ENCODE data around the gene SOX11. TPM values are rescaled to one million over a fixed set of nuclear protein-coding genes. Genes with fewer than 3 reads are reported as not detected.
"Not testable (repeated sequence)": the region's sequence is repeated elsewhere in the genome, so short reads cannot be mapped to it uniquely, and the experiment has no call there.

SOX11 gene
- total and polyA plus RNA-seq, 2 of the 8 experiments (the other 6 are each of a cell fraction or from before 2014, with no cell fraction given), result 9.0 to 55.6 TPM

DNA sequence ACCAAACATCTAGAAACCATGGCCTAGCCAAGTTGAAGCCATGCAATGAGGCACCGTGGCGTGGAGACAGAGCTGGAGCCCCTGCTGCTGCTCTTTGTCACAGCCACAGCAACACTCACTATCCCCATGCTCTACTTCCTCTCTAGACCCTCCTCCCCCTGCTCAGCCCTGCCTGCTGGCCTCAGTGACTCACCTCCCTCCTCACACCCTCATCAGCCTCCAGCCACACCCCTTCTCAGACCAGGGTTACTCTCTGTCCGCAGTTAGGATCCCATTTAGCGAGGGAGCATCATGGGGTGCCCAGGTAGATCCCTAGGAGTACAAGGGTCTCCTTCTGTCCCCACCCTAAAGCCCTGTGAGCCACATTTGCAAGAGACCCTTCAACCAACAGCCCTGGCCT, 25.4 kb upstream of the SOX11 start:
- POLR2A ChIA-PET (ENCODE audit: partially characterized antibody), result no interaction called here
- FAIRE-seq, result no peak
- H3K23ac ChIP-seq (ENCODE audit: insufficient read length), result no peak overlapping the region

DNA sequence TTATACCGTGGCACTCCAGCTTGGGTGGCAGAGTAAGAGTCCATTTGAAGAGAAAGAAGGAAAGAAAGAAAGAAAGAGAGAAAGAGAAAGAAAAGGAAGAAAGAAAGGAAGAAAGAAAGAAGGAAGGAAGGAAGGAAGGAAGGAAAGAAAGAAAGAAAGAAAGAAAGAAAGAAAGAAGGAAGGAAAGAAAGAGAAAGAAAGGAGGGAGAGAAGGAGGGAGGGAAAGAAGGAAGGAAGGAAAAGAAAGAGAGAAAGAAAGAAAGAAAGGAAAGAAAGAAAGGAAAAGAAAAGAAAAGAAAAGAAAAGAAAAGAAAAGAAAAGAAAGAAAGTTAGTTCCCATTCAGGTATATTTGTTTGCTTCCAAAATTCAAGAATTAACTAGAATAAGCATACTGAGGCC, 24.5 kb upstream of the SOX11 start:
- H4K91ac ChIP-seq (replicated peaks; ENCODE audit: insufficient read length, low read length); H3K4me2 ChIP-seq (ENCODE audit: insufficient read depth in 1 of 2, low read depth in 2 of 2, low read length in 2 of 2); H3K23me2 ChIP-seq (ENCODE audit: low read depth, low read length); H3K27me3 ChIP-seq (replicated peaks in 1 of 4; ENCODE audit: control insufficient read depth in 3 of 4, extremely low read depth in 1 of 4, insufficient read depth in 3 of 4, low read length in 3 of 4); H2BK120ac ChIP-seq (replicated peaks; ENCODE audit: low read depth, low read length); H4K8ac ChIP-seq (ENCODE audit: extremely low read depth, insufficient read depth, low read length); H3K23ac ChIP-seq (ENCODE audit: insufficient read length); H3K4me1 ChIP-seq (replicated peaks in 1 of 4; ENCODE audit: control insufficient read depth in 3 of 4, insufficient read depth in 4 of 4, low read length in 3 of 4); H3K56ac ChIP-seq (replicated peaks; ENCODE audit: insufficient read length, low read depth, low read length); H3K4me3 ChIP-seq (ENCODE audit: extremely low read depth in 1 of 4, insufficient read depth in 2 of 4, low read depth in 3 of 4, low read length in 4 of 4); H2BK20ac ChIP-seq (ENCODE audit: low read length); H2AK5ac ChIP-seq (ENCODE audit: low read depth, low read length); FAIRE-seq; H3K4ac ChIP-seq (replicated peaks; ENCODE audit: insufficient read length, low read depth, low read length); H3K9ac ChIP-seq (replicated peaks in 1 of 4; ENCODE audit: extremely low read depth in 1 of 4, low read depth in 3 of 4, low read length in 3 of 4); H4K5ac ChIP-seq (ENCODE audit: insufficient read length, low read depth, low read length); CTCF ChIA-PET (ENCODE audit: partially characterized antibody); H2BK12ac ChIP-seq (ENCODE audit: low read depth, low read length); H2BK15ac ChIP-seq (ENCODE audit: low read length); H3K36me3 ChIP-seq (ENCODE audit: control insufficient read depth in 2 of 4, insufficient read depth in 4 of 4, low read length in 3 of 4); POLR2A ChIA-PET (ENCODE audit: partially characterized antibody); H3K9me3 ChIP-seq (ENCODE audit: insufficient read depth in 2 of 2, low read depth in 1 of 2, low read length in 1 of 2); H4K20me1 ChIP-seq (replicated peaks in 1 of 2; ENCODE audit: control insufficient read depth in 1 of 2, insufficient read depth in 2 of 2, low read length in 2 of 2); DNase-seq (ENCODE audit: low read depth in 1 of 2, low spot score in 2 of 2); H3K18ac ChIP-seq (ENCODE audit: extremely low read depth, low read length); H3K14ac ChIP-seq (ENCODE audit: insufficient read length); H2BK5ac ChIP-seq (ENCODE audit: low read depth, low read length); H3K79me2 ChIP-seq (ENCODE audit: control insufficient read depth in 1 of 2, insufficient read depth in 2 of 2, low read length in 2 of 2); H3K79me1 ChIP-seq (ENCODE audit: low read depth, low read length); H3K27ac ChIP-seq (ENCODE audit: low read depth, low read length); H2AFZ ChIP-seq (ENCODE audit: low read length): not testable (repeated sequence)
- WGBS, 2 experiments (ENCODE audit: extremely low coverage in 1 of 2, insufficient coverage in 1 of 2, insufficient read length in 1 of 2, insufficient replicate concordance in 2 of 2, low coverage in 1 of 2, low lambda C conversion rate in 2 of 2, missing lambda C conversion rate in 1 of 2), result 100% methylated on average over 1 of the region's 1 CpG; no CpG with 5 or more reads in 1 of the 2 experiments

More for the DNA sequence above, 25.4 kb upstream of the SOX11 start:
- Histone ChIP-seq H2AFZ (ENCODE audit: low read length) (no peak overlapping the region), H4K5ac (ENCODE audit: insufficient read length, low read depth, low read length) (no peak overlapping the region), H2BK5ac (ENCODE audit: low read depth, low read length) (no peak overlapping the region), H4K20me1 (replicated peaks in 1 of 2; ENCODE audit: control insufficient read depth in 1 of 2, insufficient read depth in 2 of 2, low read length in 2 of 2) (no peaks in the 10 kb centered on the region), H3K36me3 (ENCODE audit: control insufficient read depth in 2 of 4, insufficient read depth in 4 of 4, low read length in 3 of 4) (no peaks in the 10 kb centered on the region), H3K18ac (ENCODE audit: extremely low read depth, low read length) (0 out of 2 replicates have a peak overlapping the region, but pooled peaks have one; percentile 26), H3K9me3 (ENCODE audit: insufficient read depth in 2 of 2, low read depth in 1 of 2, low read length in 1 of 2) (no peaks in the 10 kb centered on the region), H2BK12ac (ENCODE audit: low read depth, low read length) (no peak overlapping the region), H3K4ac (replicated peaks; ENCODE audit: insufficient read length, low read depth, low read length) (no peak overlapping the region), H2AK5ac (ENCODE audit: low read depth, low read length) (no peak overlapping the region), H3K27me3 (replicated peaks in 1 of 4; ENCODE audit: control insufficient read depth in 3 of 4, extremely low read depth in 1 of 4, insufficient read depth in 3 of 4, low read length in 3 of 4) (0 out of 7 replicates have a peak, but pooled peaks cover 0 to 2% (median 0%) of the 10 kb centered on the region in 4 experiments), H3K27ac (ENCODE audit: low read depth, low read length) (no peak overlapping the region), H3K4me2 (ENCODE audit: insufficient read depth in 1 of 2, low read depth in 2 of 2, low read length in 2 of 2) (no peak overlapping the region), H3K4me1 (replicated peaks in 1 of 4; ENCODE audit: control insufficient read depth in 3 of 4, insufficient read depth in 4 of 4, low read length in 3 of 4) (peaks cover 0 to 5% (median 2%) of the 10 kb centered on the region in 4 experiments; a peak in 3 of 7 replicates), H3K56ac (replicated peaks; ENCODE audit: insufficient read length, low read depth, low read length) (no peak overlapping the region), H4K8ac (ENCODE audit: extremely low read depth, insufficient read depth, low read length) (peak overlapping the region; percentile 78; the same call in 1 of the 2 replicates), H3K79me2 (ENCODE audit: control insufficient read depth in 1 of 2, insufficient read depth in 2 of 2, low read length in 2 of 2) (no peaks in the 10 kb centered on the region), H4K91ac (replicated peaks; ENCODE audit: insufficient read length, low read length) (no peak overlapping the region), H3K14ac (ENCODE audit: insufficient read length) (no peak overlapping the region), H2BK20ac (ENCODE audit: low read length) (no peak overlapping the region), H3K79me1 (ENCODE audit: low read depth, low read length) (no peaks in the 10 kb centered on the region), H2BK120ac (replicated peaks; ENCODE audit: low read depth, low read length) (no peak overlapping the region), H3K23me2 (ENCODE audit: low read depth, low read length) (no peaks in the 10 kb centered on the region; the same call in 1 of the 2 replicates), H3K4me3 (ENCODE audit: extremely low read depth in 1 of 4, insufficient read depth in 2 of 4, low read depth in 3 of 4, low read length in 4 of 4) (no peak overlapping the region), H3K9ac (replicated peaks in 1 of 4; ENCODE audit: extremely low read depth in 1 of 4, low read depth in 3 of 4, low read length in 3 of 4) (no peak overlapping the region), H2BK15ac (ENCODE audit: low read length) (no peak overlapping the region)
- CTCF ChIA-PET (ENCODE audit: partially characterized antibody), result no interaction called here
- DNase-seq (ENCODE audit: low read depth in 1 of 2, low spot score in 2 of 2), result no peak
- TF ChIP-seq JUND (IDR thresholded peaks at IDR 0.05; ENCODE audit: low read length), result 0 out of 2 replicates have a peak, but pooled peaks have one; percentile 41
- TF ChIP-seq SP1 (IDR thresholded peaks at IDR 0.05; ENCODE audit: low read depth, low read length), result no peak
- no peak for TF ChIP-seq SUZ12 (IDR thresholded peaks at IDR 0.05; ENCODE audit: low read length)
- 74% methylated on average over 4 of the region's 4 CpGs; no CpG with 5 or more reads in 1 of the 2 experiments for WGBS, 2 experiments (ENCODE audit: extremely low coverage in 1 of 2, insufficient coverage in 1 of 2, insufficient read length in 1 of 2, insufficient replicate concordance in 2 of 2, low coverage in 1 of 2, low lambda C conversion rate in 2 of 2, missing lambda C conversion rate in 1 of 2)
